BE2C (cell line): ENCODE data around the gene MUC5AC.

Source experiments
- DNase-seq: peaks from one replicate; pipeline ENCODE4 v3.0.0-alpha.2; 2020
- H3K27me3 ChIP-seq: fragments of 250-450 bp; sonication (Bioruptor Pico); 2 replicates; pipeline ENCODE4 v1.5.1; 2020; ENCODE audit warnings: mild to moderate bottlenecking
- H3K36me3 ChIP-seq: fragments of 250-450 bp; sonication (Bioruptor Pico); 2 replicates; pipeline ENCODE4 v1.5.1; 2020; ENCODE audit warnings: mild to moderate bottlenecking
- H3K4me1 ChIP-seq: fragments of 250-450 bp; sonication (Bioruptor Pico); 2 replicates; pipeline ENCODE4 v1.5.1; 2020
- H3K4me3 ChIP-seq: 2 replicates; pipeline ENCODE4 v1.5.1; 2011; ENCODE audit warnings: low read depth, low read length
- H3K9me3 ChIP-seq: fragments of 250-450 bp; sonication (Bioruptor Pico); 2 replicates; pipeline ENCODE4 v1.5.1; 2020
- TF ChIP-seq, protein P1 (sequence below): IDR thresholded peaks from 2 replicates; pipeline ENCODE4 v1.5.1; 2012; ENCODE audit warnings: mild to moderate bottlenecking, low read depth, low read length

The MUC5AC gene

DNA sequence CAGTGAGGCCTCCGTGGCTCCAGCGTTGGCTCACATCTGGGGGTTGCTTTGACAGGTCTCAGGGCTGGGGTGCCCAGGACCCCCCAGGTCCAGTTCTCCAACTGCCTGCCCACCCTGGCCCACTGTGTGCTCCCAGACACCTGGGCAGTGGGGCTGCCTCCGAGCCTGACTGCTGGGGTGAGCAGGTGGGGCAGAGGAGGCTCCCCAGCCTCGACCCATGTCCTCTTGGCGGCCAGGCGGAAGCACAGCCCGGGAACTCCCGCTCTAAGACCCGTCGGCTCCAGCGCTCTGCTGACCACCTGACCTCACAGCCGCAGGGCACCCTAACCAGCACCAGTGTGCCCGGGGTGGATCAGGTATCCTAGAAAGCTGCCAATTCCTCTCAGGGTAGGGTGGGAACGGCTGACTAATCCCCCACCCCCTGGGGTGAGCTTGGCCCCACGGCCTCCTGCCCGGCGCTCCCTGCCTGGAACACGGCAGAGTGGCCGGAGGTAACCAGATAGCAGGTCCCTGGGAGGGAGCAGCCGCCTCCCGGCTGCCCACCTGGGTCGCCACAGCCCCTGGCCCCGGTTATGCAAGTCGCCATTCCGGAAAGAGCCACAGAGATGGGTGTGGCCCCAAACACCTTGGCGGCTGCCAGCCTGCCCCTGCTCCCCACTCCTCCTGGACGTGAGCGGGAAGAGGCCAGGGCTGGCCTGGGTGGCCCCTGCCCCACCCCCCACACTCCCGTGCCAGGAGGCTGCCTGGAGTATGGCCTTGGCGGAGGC is 45.9 kb downstream of the MUC5AC start:
- no peaks in the 10 kb centered on the region for H3K9me3 ChIP-seq
- TF ChIP-seq, protein P1, sequence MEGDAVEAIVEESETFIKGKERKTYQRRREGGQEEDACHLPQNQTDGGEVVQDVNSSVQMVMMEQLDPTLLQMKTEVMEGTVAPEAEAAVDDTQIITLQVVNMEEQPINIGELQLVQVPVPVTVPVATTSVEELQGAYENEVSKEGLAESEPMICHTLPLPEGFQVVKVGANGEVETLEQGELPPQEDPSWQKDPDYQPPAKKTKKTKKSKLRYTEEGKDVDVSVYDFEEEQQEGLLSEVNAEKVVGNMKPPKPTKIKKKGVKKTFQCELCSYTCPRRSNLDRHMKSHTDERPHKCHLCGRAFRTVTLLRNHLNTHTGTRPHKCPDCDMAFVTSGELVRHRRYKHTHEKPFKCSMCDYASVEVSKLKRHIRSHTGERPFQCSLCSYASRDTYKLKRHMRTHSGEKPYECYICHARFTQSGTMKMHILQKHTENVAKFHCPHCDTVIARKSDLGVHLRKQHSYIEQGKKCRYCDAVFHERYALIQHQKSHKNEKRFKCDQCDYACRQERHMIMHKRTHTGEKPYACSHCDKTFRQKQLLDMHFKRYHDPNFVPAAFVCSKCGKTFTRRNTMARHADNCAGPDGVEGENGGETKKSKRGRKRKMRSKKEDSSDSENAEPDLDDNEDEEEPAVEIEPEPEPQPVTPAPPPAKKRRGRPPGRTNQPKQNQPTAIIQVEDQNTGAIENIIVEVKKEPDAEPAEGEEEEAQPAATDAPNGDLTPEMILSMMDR: no peak
- no peaks in the 10 kb centered on the region for H3K4me1 ChIP-seq
- no peak overlapping the region for H3K4me3 ChIP-seq
- peaks cover 16% of the 10 kb centered on the region for H3K27me3 ChIP-seq
- DNase-seq: peak; percentile 2
- H3K36me3 ChIP-seq: no peaks in the 10 kb centered on the region

DNA sequence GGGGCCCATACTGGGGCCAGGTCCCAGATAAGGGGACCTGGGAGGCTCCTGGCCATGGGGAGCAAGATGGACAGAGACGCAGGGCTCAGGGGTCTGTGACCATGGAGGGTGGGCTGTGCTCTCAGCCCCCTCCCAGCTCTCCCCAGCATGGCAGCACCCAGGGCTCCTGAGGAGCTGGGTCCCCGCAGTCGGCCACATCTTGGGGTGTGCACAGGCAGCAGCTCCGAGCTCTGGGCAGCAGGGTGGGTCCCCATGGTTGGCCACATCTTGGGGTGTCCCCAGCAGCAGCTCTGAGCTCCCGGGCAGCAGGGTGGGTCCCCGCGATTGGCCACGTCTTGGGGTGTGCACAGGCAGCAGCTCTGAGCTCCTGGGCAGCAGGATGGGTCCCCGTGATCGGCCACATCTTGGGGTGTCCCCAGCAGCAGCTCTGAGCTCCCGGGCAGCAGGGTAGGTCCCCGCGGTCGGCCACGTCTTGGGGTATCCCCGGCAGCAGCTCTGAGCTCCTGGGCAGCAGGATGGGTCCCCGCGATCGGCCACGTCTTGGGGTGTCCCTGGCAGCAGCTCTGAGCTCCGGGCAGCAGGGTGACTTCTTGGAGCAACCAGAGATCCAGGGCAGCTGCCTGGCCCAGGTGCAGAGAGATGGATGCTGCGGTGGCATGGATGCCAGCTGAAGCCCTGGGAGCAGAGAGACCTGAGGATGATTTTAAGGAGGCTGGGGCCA is 46.8 kb downstream of the MUC5AC start:
- no peak overlapping the region for H3K4me3 ChIP-seq
- no peaks in the 10 kb centered on the region for H3K36me3 ChIP-seq
- no peaks in the 10 kb centered on the region for H3K9me3 ChIP-seq
- TF ChIP-seq, protein P1: no peak
- H3K4me1 ChIP-seq: no peaks in the 10 kb centered on the region
- DNase-seq: no peak
- H3K27me3 ChIP-seq: peaks cover 10% of the 10 kb centered on the region

DNA sequence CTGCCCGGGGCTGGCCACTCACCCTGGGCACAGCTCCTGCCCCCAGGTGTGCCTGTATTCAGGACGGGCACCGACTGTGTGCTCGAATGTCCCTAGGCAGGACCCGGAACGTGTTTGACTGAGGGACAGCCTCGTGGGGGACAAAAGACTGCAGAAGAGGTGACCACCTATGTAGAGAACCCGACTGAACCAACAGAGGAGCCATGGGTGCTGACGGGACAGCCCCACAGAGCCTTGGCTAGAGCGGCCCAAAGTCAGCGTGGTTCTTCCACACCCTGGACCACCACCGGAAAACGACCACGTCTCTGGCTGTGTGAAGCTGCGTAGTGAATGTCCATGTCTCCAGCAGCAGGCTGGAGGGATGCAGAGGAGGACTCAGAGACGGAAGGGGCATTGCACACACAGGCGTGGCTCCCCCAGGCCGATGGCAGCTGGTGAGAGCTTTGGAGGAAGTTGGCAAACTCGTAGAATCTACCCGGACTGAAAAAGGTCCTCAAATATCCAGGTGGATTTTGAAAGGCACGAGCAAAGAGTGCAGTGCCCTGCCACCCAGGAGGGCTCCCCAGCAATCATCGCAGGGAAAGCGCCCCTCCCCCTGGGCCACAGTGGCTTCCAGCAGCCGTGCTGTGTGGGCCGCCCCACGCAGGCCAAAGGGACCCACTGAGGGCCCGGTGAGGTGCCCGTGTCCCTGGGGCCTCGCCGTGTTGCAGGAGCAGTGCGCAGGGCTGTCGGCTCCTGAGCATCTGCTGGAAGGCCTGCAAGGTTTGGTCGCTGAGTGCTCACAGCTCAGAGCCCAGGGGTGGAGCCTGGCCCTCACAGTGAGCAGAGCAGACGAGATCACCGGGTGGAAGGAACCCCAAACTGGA is 47.6 kb downstream of the MUC5AC start:
- TF ChIP-seq, protein P1: no peak
- no peak for DNase-seq
- H3K27me3 ChIP-seq: peaks cover 2% of the 10 kb centered on the region
- H3K4me3 ChIP-seq: no peak overlapping the region
- no peaks in the 10 kb centered on the region for H3K36me3 ChIP-seq
- no peaks in the 10 kb centered on the region for H3K9me3 ChIP-seq
- H3K4me1 ChIP-seq: no peaks in the 10 kb centered on the region

DNA sequence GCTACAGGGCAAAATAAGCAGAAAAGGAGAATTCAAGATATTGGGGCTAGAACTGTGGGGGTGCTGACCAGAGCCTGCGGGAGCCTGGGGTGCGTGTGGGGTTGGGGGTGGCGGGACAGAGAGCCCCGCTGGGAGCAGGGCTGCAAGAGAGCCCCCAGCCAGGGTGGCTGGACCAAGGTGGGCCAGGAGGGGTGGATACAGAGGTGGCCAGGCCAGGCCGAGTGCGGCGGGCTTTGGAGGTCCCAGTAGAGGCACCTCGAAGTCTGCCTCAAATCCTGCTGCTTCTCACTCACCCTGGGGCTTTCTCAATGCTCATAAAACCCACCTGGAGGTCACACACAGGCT is 48.2 kb downstream of the MUC5AC start:
- Histone ChIP-seq H3K4me1 (no peaks in the 10 kb centered on the region), H3K9me3 (no peaks in the 10 kb centered on the region), H3K36me3 (no peaks in the 10 kb centered on the region), H3K27me3 (no peaks in the 10 kb centered on the region; the same call in 1 of the 2 replicates), H3K4me3 (no peak overlapping the region)
- TF ChIP-seq, protein P1: no peak
- no peak for DNase-seq

DNA sequence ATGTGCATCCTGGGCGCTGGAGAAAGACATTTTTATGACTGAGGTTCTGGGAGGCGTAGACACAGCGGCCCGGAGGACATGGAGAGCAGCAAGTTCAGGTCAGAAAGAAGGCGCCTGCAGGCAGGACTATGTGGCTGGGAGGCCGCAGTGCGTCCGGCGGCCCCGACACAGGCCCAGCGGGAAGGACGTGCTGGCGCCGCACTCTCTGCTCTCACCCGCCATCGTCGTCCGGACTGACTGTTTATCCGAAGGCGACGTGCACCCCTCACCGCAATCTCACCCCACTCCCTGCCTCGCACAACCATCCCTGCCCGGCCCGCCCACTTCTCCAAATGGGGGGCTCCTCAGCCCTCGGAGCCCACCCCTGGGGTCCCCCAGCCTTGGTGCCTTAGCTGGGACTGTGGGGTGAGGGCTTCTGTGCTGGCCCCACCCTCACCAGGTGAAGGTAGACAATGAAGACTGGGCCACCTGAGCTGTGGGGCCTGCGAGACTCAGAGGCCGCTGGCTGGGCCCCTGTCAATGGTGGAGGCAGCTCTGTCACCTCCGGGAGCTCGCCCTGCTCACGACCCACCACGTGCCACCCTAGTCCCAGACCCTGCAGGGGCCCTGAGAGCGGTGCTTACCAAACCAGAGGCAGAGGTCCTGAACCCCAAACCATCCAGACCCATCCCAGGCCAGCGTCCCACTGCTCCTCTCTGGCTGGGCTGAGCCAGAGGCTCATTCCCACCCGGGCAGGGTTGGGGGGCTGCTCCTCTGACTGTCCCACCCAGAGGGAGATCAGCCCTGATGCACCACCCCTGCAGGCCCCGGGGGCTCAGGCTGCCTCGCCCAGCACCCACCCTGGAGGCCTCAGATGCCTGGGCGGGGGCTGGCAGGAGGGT is 48.9 kb downstream of the MUC5AC start:
- TF ChIP-seq, protein P1: no peak
- no peaks in the 10 kb centered on the region for H3K9me3 ChIP-seq
- no peak overlapping the region for H3K4me3 ChIP-seq
- no peak for DNase-seq
- H3K4me1 ChIP-seq: no peaks in the 10 kb centered on the region
- H3K36me3 ChIP-seq: no peaks in the 10 kb centered on the region
- no peaks in the 10 kb centered on the region; the same call in 1 of the 2 replicates for H3K27me3 ChIP-seq
